ENCODE measurements around the gene ANTKMT.
"Not testable (repeated sequence)": the region's sequence is repeated elsewhere in the genome, so short reads cannot be mapped to it uniquely, and the experiment has no call there.

Gene ANTKMT

GRCh38 chr16:681746-682427, 39.1 kb upstream of the ANTKMT start:
- DNase-seq: no peak

- no peak for DNase-seq
Measured at GRCh38 chr16:682493-683395, 38.2 kb upstream of the ANTKMT start.

GRCh38 chr16:683396-684070, 37.4 kb upstream of the ANTKMT start:
- no peak for DNase-seq

- DNase-seq: peak; percentile 78
Measured at GRCh38 chr16:684071-684794, 36.7 kb upstream of the ANTKMT start, which contains the start of gene JMJD8. Gene JMJD8, minus strand, starts transcription at chr16:684334. Its CDS starts 15 bp downstream, at chr16:684319.

- peak; percentile 43 for DNase-seq
Measured at GRCh38 chr16:684961-685696, 35.8 kb upstream of the ANTKMT start.

- DNase-seq: no peak
Measured at GRCh38 chr16:685967-686366, 35.0 kb upstream of the ANTKMT start.

GRCh38 chr16:686459-687260, 34.3 kb upstream of the ANTKMT start:
- no peak for DNase-seq

- DNase-seq: no peak
Measured at GRCh38 chr16:687499-687898, 33.4 kb upstream of the ANTKMT start.

- no peak for DNase-seq
Measured at GRCh38 chr16:689175-689897, 31.6 kb upstream of the ANTKMT start.

GRCh38 chr16:691242-691641, 29.7 kb upstream of the ANTKMT start:
- not testable (repeated sequence) for DNase-seq

GRCh38 chr16:692356-693108, 28.4 kb upstream of the ANTKMT start:
- no peak for DNase-seq

GRCh38 chr16:693364-693763, 27.6 kb upstream of the ANTKMT start:
- DNase-seq: no peak

GRCh38 chr16:693766-694165, 27.2 kb upstream of the ANTKMT start:
- DNase-seq: no peak

GRCh38 chr16:694187-694862, 26.6 kb upstream of the ANTKMT start:
- DNase-seq: no peak

- no peak for DNase-seq
Measured at GRCh38 chr16:694863-695354, 26.0 kb upstream of the ANTKMT start.

- peak; percentile 70 for DNase-seq
Measured at GRCh38 chr16:695355-696089, 25.4 kb upstream of the ANTKMT start.

GRCh38 chr16:698911-699671, 21.9 kb upstream of the ANTKMT start:
- no peak for DNase-seq

All from NCI-H526 treated with DMSO at 0.1 percent for 48 hours (cell line).